HEK293T (cell line): ENCODE measurements around the gene ABHD12.

Experiments used
- BHLHE40 ChIP-seq: fragments of 450-650 bp; IDR thresholded peaks from 2 replicates; pipeline ENCODE4 v1.6.1; 2016; ENCODE audit warnings: mild to moderate bottlenecking, moderate library complexity, borderline replicate concordance
- ELF4 ChIP-seq: fragments of 450-650 bp; IDR thresholded peaks from 2 replicates; pipeline ENCODE4 v1.6.1; 2017; ENCODE audit warnings: antibody characterized with exemption
- FOXK2 ChIP-seq: fragments of 450-650 bp; IDR thresholded peaks from 2 replicates; pipeline ENCODE4 v1.6.1; 2016; ENCODE audit warnings: mild to moderate bottlenecking
- LEF1 ChIP-seq: fragments of 450-650 bp; IDR thresholded peaks from 2 replicates; pipeline ENCODE4 v1.6.1; 2017; ENCODE audit warnings: mild to moderate bottlenecking, borderline replicate concordance
- NFRKB ChIP-seq: fragments of 450-650 bp; IDR thresholded peaks from 2 replicates; pipeline ENCODE4 v1.6.1; 2016; ENCODE audit warnings: mild to moderate bottlenecking, moderate library complexity
- SP1 ChIP-seq: fragments of 450-650 bp; IDR thresholded peaks from 2 replicates; pipeline ENCODE4 v1.6.1; 2017
- SUZ12 ChIP-seq: fragments of 450-650 bp; IDR thresholded peaks from 2 replicates; pipeline ENCODE4 v1.6.1; 2016; ENCODE audit warnings: mild to moderate bottlenecking
- TARDBP ChIP-seq: fragments of 450-650 bp; IDR thresholded peaks from 2 replicates; pipeline ENCODE4 v1.6.1; 2016
- ZNF384 ChIP-seq: fragments of 450-650 bp; IDR thresholded peaks from 2 replicates; pipeline ENCODE4 v1.6.1; 2016

- TF ChIP-seq ELF4 (no peak), BHLHE40 (no peak), ZNF384 (no peak), FOXK2 (no peak), SP1 (no peak), TARDBP (no peak), SUZ12 (no peak), LEF1 (no peak), NFRKB (no peak)
Observed at GRCh38 chr20:25394996-25395395, 4.4 kb upstream of the ABHD12 start.
